Renal pelvis (tissue), 4 donors: ENCODE measurements around the gene PAPPA2. TPM values are rescaled to one million over a fixed set of nuclear protein-coding genes. Genes with fewer than 3 reads are reported as not detected.
A peak's percentile ranks its signal among the peaks of the same experiment; 100 is the strongest.

Source experiments
- DNase-seq: peaks from one replicate; pipeline ENCODE4 v3.0.0-alpha.2; 2013
- polyA plus RNA-seq, 3 donors: library from polyadenylated mRNA; unstranded; fragments of 120-200 nt; gene quantifications; one replicate each; pipeline ENCODE4 v1.2.1, GENCODE V29; 2013; ENCODE audit not compliant: insufficient read length in 3 of 3

Gene PAPPA2
- polyA plus RNA-seq, 3 donors, result 33.2 to 46.0 (median 45.4) TPM

DNA sequence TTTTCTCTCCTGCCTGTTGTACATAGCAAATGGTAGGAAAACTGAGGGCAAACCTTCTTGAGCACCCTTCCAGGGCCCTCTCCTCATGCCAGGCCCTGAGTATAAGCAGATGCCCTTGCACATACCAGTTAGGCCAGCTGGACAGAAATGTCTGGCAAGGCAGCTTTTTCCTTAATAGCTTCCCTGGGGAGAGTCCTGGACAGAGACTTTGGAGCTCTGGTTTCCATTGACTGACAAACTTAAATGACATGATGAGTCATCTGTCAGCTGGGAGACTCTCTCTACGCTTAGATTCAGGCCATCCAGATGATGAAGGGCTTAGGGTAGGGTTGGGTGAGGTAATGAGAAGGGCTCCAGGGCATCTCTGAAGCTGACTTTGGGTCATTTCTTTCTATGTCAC is 384.1 kb downstream of the PAPPA2 start:
- no peak for DNase-seq

DNA sequence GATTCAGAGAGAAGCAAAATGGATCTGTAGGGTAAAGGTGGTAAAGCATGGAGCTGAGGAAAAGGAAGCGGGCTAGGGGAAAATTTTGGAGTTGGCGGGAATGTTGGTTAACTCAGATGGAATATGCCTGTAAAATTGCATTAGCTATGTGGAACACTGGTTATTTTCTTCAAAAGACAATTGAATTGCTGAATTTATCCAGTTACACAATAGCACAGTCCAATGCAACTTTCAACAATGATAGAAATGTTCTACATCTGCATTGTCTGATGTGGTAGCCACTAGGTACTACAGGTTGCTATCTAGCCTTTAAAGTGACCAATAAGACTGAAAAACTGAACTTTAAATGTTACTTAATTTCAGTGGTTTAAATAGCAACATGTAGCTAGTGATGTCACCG is 386.3 kb downstream of the PAPPA2 start:
- no peak for DNase-seq

GRCh38 chr1:176850871-176851270 is 387.9 kb downstream of the PAPPA2 start:
- DNase-seq, result no peak

DNA sequence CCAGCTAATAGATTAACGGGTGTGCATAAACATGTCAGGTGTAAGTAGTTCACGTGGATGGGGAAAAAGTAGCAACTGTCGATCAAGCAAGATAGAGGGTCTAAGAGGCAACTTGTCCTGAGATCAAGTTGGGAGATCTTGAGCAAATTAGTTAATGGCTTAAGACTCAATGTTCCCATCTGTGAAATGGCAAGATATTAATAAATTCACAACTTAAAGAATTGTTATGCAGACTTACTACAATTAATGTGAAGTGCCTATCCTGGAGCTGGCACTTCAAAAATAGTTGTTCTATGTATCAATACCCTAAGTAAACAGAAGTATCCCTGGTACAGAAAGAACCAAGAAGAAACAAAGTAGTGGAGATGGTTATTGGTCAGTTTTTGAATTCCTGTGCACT is 389.1 kb downstream of the PAPPA2 start:
- DNase-seq, result no peak

DNA sequence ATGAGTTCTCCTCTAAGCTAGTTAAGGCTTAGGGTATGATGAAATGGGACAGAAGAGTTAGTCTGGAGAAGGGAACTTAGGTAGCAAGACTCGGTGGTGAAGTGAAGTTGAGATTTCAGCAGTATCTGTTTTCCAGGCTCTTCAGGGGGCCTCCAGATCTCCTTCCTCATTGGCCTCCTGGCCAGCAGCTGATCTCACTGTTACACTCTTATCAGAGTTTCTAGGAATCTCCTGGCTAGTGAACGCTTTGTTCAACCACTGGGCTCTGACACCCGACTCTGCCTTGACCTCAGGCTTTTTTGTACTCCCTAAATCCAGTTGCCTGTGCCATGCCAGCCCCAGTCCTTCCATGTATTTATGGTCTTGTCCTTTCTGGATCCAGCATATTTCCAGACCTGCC is 390.5 kb downstream of the PAPPA2 start:
- no peak for DNase-seq

GRCh38 chr1:176854121-176854520 is 391.1 kb downstream of the PAPPA2 start:
- no peak for DNase-seq

DNA sequence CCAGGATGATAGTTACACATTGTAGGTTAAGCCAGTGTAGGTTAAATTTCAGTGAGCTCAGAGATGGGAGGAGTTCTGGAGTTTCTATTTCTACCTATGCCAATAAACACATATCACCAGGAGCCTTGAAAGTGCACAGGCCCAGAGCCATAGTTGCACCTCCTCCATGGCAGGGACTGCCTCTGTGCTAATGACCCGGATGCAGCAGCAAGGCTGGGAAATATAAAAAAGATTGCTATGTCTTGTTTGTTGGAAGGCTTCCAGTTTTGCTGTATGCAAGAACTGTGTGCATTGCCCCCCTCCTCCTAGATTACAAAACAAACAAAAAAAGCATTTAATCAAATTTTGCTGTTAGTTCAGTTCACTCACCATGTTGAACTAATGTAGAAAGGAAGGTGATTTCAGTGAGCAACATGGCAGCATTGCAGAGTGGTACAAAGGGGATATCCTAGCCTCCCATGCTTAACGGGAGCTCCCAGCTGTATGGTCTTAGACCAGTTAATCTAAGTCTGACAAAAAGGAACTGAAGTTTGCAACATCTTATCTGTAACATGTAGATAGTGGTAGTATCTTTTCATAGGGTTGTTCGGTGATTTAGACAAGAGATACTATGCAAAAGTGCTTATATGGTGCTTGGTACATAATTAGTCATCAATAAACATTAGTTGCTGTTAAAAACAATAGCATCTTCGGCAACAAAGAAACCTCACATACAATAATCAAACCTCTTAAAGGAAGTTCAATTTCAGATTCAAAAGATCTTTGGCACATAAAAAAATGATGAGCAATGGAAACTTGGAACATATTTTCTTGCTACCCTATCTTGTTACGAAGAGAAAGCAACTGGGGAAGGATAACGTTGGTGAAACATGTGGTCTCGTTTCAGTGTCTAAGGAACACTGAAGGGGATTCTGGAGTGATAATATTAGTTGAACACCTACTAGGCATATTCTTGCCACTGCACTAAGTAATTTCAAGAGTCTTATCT is 392.1 kb downstream of the PAPPA2 start:
- DNase-seq, result peak; percentile 22

GRCh38 chr1:176857632-176858031 is 394.7 kb downstream of the PAPPA2 start:
- no peak for DNase-seq

DNA sequence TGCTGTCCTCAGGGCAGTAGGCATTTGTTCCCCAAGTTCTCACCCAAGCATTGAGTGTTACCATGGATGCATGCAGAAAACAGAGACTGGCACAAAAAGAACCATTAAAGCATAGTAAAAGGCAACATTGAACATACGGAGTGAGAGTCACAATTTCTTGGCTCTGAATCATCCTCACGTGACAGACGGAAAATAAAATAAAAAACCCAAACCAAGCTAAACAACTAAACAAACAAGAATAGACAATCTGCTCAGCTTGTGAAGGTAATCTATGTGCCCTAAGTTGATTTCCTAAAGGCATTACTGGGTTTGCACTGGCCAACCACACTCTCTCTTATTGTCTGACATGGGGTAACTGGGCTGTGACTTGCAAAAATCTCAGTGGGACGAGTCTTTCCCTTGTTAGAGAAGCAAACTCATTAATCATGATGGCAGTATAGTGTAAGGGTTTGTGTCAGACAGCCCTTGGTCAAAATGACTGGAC is 395.5 kb downstream of the PAPPA2 start:
- DNase-seq, result peak; percentile 16

DNA sequence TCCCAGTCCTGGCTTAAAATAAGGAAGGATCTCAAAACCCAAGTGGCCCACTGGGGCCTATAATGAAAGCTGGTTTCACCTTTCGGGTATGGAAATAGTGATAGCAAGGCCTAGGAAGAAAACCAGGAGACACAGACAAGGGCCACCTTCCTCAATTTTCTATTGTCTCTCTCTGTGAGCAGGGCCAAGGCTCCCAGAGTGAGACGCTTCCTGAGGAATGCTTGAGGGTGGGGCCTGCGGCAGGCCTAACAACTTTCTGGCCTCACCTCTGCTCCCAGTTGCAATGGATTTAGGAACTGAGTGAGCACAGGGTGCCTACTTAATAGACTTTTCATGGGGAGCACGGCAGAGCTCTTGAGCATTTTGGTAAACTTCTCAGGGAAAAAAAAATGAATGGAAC is 400.6 kb downstream of the PAPPA2 start:
- no peak for DNase-seq

GRCh38 chr1:176864211-176864610 is 401.2 kb downstream of the PAPPA2 start:
- DNase-seq, result no peak

GRCh38 chr1:176866011-176866714 is 403.2 kb downstream of the PAPPA2 start:
- no peak for DNase-seq

DNA sequence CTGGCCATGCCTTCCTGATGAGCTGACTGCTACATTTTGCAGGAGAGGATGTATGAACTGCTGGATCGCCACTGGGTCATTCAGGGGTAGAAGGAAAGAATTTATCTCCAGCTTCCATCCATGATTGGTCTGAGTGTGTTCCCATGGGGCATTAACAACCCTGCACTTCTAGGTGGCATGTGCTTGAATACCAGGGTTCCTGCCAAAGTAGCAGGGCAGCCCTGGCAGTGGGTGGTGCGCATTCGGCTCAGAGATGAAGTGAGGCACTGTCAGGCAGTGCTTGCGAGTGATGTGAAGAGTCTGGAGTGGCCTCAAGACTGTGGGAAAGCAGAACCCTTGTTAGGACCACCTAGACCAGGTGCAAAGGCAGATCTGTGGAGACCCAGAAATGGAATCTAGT is 406.6 kb downstream of the PAPPA2 start:
- no peak for DNase-seq

- no peak for DNase-seq
Observed at GRCh38 chr1:176876966-176877515, 414.1 kb downstream of the PAPPA2 start.

- DNase-seq, result no peak
Observed at GRCh38 chr1:176877557-176877956, 414.6 kb downstream of the PAPPA2 start.

DNA sequence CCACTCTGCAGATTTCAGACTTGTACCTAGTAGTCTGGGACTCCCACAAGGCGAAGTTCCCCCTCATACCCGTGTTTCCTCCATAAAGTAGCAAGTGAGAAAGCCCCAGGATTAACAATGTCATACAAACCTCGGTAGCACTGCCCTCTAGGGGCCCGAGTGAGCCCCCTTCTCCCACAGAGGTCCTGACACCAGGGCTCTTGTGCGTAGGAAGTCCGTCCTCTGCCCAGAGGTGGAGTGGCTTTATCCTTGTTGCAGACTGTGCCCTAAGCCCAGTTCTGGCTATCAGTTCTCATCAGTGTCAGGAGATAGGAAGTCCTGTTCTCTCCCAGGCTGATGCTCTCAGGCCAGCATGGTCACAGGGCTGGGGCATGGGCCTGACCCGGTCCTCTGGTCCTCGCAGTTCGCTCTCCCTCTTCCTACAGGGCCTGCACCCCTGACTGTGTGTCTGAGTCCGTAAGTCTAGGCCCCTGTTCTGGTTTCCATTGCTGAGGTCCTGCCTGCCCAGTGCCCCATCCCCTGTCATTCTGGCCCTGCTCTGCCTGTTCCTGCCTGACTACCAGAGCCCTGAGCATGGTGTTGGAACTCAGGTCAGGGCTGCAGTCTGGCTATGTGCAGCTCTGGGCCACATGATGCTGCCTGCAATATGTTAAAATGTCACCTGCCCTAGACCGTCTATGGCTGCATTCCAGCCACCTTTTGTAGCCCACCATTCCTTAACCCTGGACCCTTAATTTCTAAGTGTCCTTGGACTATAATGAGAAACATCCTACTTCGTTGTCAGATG is 416.0 kb downstream of the PAPPA2 start:
- DNase-seq, result no peak

DNA sequence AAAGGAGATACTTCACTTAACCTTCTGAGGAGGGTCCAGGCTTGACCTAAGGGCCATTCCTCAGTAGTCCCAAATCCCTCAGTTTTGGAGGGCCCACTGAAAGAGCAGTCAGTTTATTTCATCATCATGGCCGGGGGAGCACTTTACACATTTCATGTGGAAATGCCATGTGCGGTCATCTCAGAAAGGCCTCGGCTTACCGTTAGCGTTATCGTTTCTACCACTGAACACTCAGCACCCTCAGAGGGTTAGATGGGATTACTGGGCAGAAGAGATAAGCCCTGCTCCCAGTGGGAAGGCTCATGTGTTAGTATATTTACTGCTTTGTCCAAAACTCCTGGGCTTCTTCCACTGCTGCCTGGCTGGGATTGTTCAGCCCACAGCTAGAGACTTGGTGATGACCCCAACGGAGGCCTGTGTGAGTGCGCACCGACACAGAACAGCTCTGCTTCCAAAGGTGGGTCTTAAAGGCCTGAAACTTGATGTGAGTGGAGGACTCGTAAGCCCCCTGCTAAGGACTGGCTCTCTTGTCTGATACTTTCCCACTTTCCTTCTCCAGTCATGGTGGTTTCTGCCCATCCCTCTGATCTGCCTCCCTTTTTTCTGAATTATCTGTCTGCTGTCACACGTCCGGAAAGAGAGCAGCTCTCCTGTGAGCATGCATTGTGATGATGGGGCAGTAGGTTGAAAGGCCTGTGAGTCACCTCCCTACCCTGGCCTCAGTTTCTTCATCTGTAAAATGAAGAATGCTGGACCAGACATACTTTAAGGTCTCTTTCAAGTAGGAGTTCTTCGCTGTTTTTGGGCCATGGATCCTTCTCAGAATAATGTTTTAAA is 417.0 kb downstream of the PAPPA2 start:
- DNase-seq, result no peak

DNA sequence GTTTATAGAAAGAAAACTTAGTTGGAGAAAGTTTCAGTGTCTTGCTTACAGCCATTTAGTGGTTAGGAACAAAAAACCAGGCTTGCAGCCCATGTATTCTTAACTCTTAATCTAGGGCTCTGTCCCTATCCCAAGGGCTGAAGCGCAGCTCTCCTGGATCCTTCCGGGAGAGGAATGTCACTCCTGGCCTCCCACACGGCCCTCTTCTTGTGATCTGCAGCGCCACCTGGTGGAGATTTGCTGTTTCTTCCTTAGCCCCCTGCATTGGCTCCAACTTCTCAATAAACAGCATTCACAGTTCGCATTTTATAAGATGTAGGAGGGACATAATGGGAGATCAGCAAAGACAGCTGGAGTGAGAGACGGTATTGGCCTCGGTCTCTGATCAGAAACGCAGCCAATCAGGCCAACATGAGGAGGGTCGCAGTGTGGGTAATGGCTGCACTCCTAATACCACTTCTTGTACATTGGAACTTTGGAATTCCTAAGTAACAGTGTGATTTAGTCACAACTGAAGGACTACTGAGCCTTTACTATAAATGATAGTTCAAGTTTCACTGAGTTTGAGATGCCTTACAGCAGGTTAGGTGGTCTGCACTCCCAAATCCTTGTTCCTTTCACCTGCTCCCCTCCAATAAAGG is 418.1 kb downstream of the PAPPA2 start:
- DNase-seq, result peak; percentile 82

DNA sequence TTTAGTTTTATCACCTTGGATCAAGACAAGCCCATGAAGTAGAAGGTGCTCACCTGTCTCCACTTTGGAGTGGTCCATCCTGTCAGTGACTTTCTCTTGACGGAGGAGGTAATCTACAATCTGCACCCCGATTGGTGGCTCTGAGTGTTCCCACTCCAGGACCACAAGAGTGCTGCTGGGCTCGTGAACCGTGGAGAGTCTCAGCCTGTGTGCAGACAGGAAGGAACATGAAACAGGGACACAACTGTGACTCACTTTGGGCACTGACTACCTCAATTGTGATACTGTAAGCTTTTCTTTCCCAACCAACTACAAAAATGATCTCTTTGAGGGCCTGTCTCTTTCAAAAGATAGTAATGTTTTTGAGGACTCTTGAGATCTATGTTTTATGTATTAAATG is 421.3 kb downstream of the PAPPA2 start:
- DNase-seq, result no peak

DNA sequence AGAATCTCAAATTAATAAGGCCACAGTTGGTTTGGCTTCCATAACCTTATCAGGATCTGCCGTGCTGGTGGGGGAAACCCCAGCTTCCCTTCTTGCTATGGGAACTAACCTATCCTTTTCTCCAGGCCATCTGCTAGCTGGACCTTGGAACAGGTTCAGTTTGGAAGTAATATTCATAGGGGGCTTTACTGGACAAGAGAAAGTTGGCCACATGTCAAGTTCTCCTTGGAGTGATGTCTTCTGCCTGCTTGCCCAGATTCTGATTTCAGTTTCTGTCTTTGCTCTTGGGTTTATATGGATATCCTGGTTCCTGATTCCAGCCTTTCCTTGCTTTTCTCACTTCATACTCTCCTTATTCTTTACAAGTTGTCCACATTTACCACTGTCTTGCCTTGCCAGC is 421.9 kb downstream of the PAPPA2 start:
- DNase-seq, result no peak
